GM21447 (cell line): ENCODE data around the gene GRIN3A.
"Not testable (repeated sequence)": the region's sequence is repeated elsewhere in the genome, so short reads cannot be mapped to it uniquely, and the experiment has no call there.

ENCODE experiments used
- ATAC-seq: cut with Tn5 transposase; IDR thresholded peaks from one replicate; pipeline ENCODE4 v1.9.1; 2021; ENCODE audit not compliant: unreplicated experiment

GRIN3A gene

GRCh38 chr9:101635473-101635872 is 103.0 kb downstream of the GRIN3A start:
- no peak for ATAC-seq

GRCh38 chr9:101634741-101635409 is 103.6 kb downstream of the GRIN3A start:
- no peak for ATAC-seq

- no peak for ATAC-seq
These were observed 105.8 kb downstream of the GRIN3A start for GRCh38 chr9:101632611-101633010.

- no peak for ATAC-seq
These were observed 106.6 kb downstream of the GRIN3A start for GRCh38 chr9:101631892-101632291.

GRCh38 chr9:101629636-101630035 is 108.8 kb downstream of the GRIN3A start:
- no peak for ATAC-seq

GRCh38 chr9:101628173-101628572 is 110.3 kb downstream of the GRIN3A start:
- ATAC-seq = no peak

GRCh38 chr9:101626295-101626694 is 112.2 kb downstream of the GRIN3A start:
- no peak for ATAC-seq

- ATAC-seq = no peak
These were observed 112.6 kb downstream of the GRIN3A start for GRCh38 chr9:101625876-101626275.

- ATAC-seq = no peak
These were observed 118.0 kb downstream of the GRIN3A start for GRCh38 chr9:101620452-101620851.

- ATAC-seq = no peak
These were observed 119.7 kb downstream of the GRIN3A start for GRCh38 chr9:101618698-101619097.

GRCh38 chr9:101605547-101605946 is 132.9 kb downstream of the GRIN3A start:
- ATAC-seq = no peak

- no peak for ATAC-seq
These were observed 134.2 kb downstream of the GRIN3A start for GRCh38 chr9:101604296-101604695.

GRCh38 chr9:101601904-101602765 is 136.3 kb downstream of the GRIN3A start:
- ATAC-seq = no peak

- ATAC-seq = no peak
These were observed 143.7 kb downstream of the GRIN3A start, which contains the start of gene PPP3R2 for GRCh38 chr9:101594796-101595195. TSS of gene PPP3R2 (minus strand) at chr9:101594969. CDS start at chr9:101594921, 48 bp downstream.

- ATAC-seq = no peak
These were observed 145.1 kb downstream of the GRIN3A start for GRCh38 chr9:101593345-101593744.

- no peak for ATAC-seq
These were observed 145.7 kb downstream of the GRIN3A start for GRCh38 chr9:101592788-101593187.

- ATAC-seq = no peak
These were observed 146.5 kb downstream of the GRIN3A start for GRCh38 chr9:101591787-101592446.

GRCh38 chr9:101590901-101591300 is 147.5 kb downstream of the GRIN3A start:
- no peak for ATAC-seq

GRCh38 chr9:101590074-101590473 is 148.4 kb downstream of the GRIN3A start:
- ATAC-seq = not testable (repeated sequence)

GRCh38 chr9:101587332-101588043 is 151.0 kb downstream of the GRIN3A start:
- no peak for ATAC-seq

- peak; percentile 92 for ATAC-seq
These were observed 151.8 kb downstream of the GRIN3A start for GRCh38 chr9:101586651-101587050.
